H9 (cell line): Measurements from ENCODE around the gene PKN1. TPM values are rescaled to one million over a fixed set of nuclear protein-coding genes. Genes with fewer than 3 reads are reported as not detected.

Source experiments
- DNase-seq: peaks from one replicate; pipeline ENCODE4 v3.0.0-alpha.2; 2017
- H2AFZ ChIP-seq: one replicate; pipeline ENCODE4 v1.6.1; 2013; ENCODE audit warnings: mild to moderate bottlenecking, low read length, control low read depth, moderate library complexity
- H2AK5ac ChIP-seq: 2 replicates; pipeline ENCODE4 v1.6.1; 2013; ENCODE audit warnings: low read length, control low read depth, mixed read lengths; ENCODE audit not compliant: insufficient read length
- H2BK120ac ChIP-seq: one replicate; pipeline ENCODE4 v1.6.1; 2013; ENCODE audit warnings: low read depth, mild to moderate bottlenecking, low read length, control low read depth, inconsistent platforms; ENCODE audit not compliant: poor library complexity, severe bottlenecking
- H2BK12ac ChIP-seq: 2 replicates; pipeline ENCODE4 v1.6.1; 2013; ENCODE audit warnings: low read length, control low read depth, mixed read lengths, low read depth; ENCODE audit not compliant: insufficient read length
- H2BK15ac ChIP-seq: 2 replicates; pipeline ENCODE4 v1.6.1; 2013; ENCODE audit warnings: low read depth, low read length, control low read depth
- H2BK20ac ChIP-seq: one replicate; pipeline ENCODE4 v1.6.1; 2013; ENCODE audit warnings: low read depth, mild to moderate bottlenecking, low read length, control low read depth, inconsistent platforms; ENCODE audit not compliant: poor library complexity, severe bottlenecking
- H2BK5ac ChIP-seq: 2 replicates; pipeline ENCODE4 v1.6.1; 2013; ENCODE audit warnings: low read length, control low read depth, mixed read lengths; ENCODE audit not compliant: insufficient read length
- H3K14ac ChIP-seq: 2 replicates; pipeline ENCODE4 v1.6.1; 2013; ENCODE audit warnings: low read length, control low read depth; ENCODE audit not compliant: insufficient read depth
- H3K18ac ChIP-seq: 2 replicates; pipeline ENCODE4 v1.6.1; 2013; ENCODE audit warnings: low read depth, mild to moderate bottlenecking, mixed read lengths, low read length, control low read depth; ENCODE audit not compliant: insufficient read length
- H3K23ac ChIP-seq: 2 replicates; pipeline ENCODE4 v1.6.1; 2013; ENCODE audit warnings: low read length, control low read depth, mixed read lengths, low read depth; ENCODE audit not compliant: insufficient read length
- H3K23me2 ChIP-seq: 2 replicates; pipeline ENCODE4 v1.6.1; 2013; ENCODE audit warnings: low read depth, mild to moderate bottlenecking, mixed read lengths, low read length, control low read depth; ENCODE audit not compliant: insufficient read length, poor library complexity, severe bottlenecking
- H3K27ac ChIP-seq: 2 replicates; pipeline ENCODE4 v1.5.1; 2013; ENCODE audit warnings: low read length, control low read depth, mixed read lengths, low read depth; ENCODE audit not compliant: insufficient read length
- H3K27me3 ChIP-seq: 2 replicates; pipeline ENCODE4 v1.6.1; 2013; ENCODE audit warnings: low read length, control low read depth, inconsistent platforms; ENCODE audit not compliant: insufficient read depth
- H3K4ac ChIP-seq: 2 replicates; pipeline ENCODE4 v1.6.1; 2013; ENCODE audit warnings: low read depth, mild to moderate bottlenecking, control low read depth, inconsistent platforms, low read length, moderate library complexity
- H3K4me1 ChIP-seq: 2 replicates; pipeline ENCODE4 v1.6.1; 2013; ENCODE audit warnings: low read length, control low read depth, inconsistent platforms; ENCODE audit not compliant: insufficient read depth
- H3K4me2 ChIP-seq: 2 replicates; pipeline ENCODE4 v1.6.1; 2013; ENCODE audit warnings: low read length, control low read depth, mixed read lengths; ENCODE audit not compliant: insufficient read length, insufficient read depth
- H3K56ac ChIP-seq: 2 replicates; pipeline ENCODE4 v1.6.1; 2013; ENCODE audit warnings: low read depth, mild to moderate bottlenecking, mixed read lengths, low read length, control low read depth; ENCODE audit not compliant: insufficient read length
- H3K79me1 ChIP-seq: 2 replicates; pipeline ENCODE4 v1.6.1; 2013; ENCODE audit warnings: low read depth, mild to moderate bottlenecking, moderate library complexity, low read length, control low read depth, inconsistent platforms; ENCODE audit not compliant: insufficient read depth, poor library complexity, severe bottlenecking
- H3K79me2 ChIP-seq: 2 replicates; pipeline ENCODE4 v1.6.1; 2013; ENCODE audit warnings: low read length, control low read depth, inconsistent platforms; ENCODE audit not compliant: insufficient read depth
- H3K9ac ChIP-seq: 2 replicates; pipeline ENCODE4 v1.6.1; 2013; ENCODE audit warnings: low read length, control low read depth, mixed read lengths; ENCODE audit not compliant: insufficient read length; ENCODE audit errors: extremely low read depth
- H3K9me3 ChIP-seq: one replicate; pipeline ENCODE4 v1.6.1; 2013; ENCODE audit warnings: low read depth, low read length, inconsistent platforms; ENCODE audit not compliant: control insufficient read depth
- H3T11ph ChIP-seq: one replicate; pipeline ENCODE4 v1.6.1; 2013; ENCODE audit warnings: mild to moderate bottlenecking, low read length, control low read depth, inconsistent platforms
- H4K20me1 ChIP-seq: one replicate; pipeline ENCODE4 v1.6.1; 2013; ENCODE audit not compliant: control insufficient read depth, insufficient read length, insufficient read depth
- H4K5ac ChIP-seq: 2 replicates; pipeline ENCODE4 v1.6.1; 2013; ENCODE audit warnings: low read depth, mild to moderate bottlenecking, mixed read lengths, low read length, control low read depth; ENCODE audit not compliant: insufficient read length
- H4K8ac ChIP-seq: replicated peaks from 2 replicates; pipeline ENCODE4 v1.6.1; 2013; ENCODE audit warnings: low read length, control low read depth, mixed read lengths, low read depth; ENCODE audit not compliant: insufficient read length
- H4K91ac ChIP-seq: 2 replicates; pipeline ENCODE4 v1.6.1; 2013; ENCODE audit warnings: low read depth, mild to moderate bottlenecking, moderate library complexity, mixed read lengths, low read length, control low read depth; ENCODE audit not compliant: insufficient read length
- H3K27ac Mint-ChIP-seq, 3 experiments: 2 replicates in 2 of 3; 3 replicates in 1 of 3; pipeline ENCODE4 v1.8.0; 2020 to 2021; ENCODE audit warnings: mixed read lengths in 3 of 3, mild to moderate bottlenecking in 1 of 3, moderate library complexity in 1 of 3
- H3K27me3 Mint-ChIP-seq: 2 replicates; pipeline ENCODE4 v1.8.0; 2021; ENCODE audit warnings: low read depth, mild to moderate bottlenecking, moderate library complexity, mixed read lengths
- H3K36me3 Mint-ChIP-seq, 3 experiments: 2 replicates in 2 of 3; 3 replicates in 1 of 3; pipeline ENCODE4 v1.8.0; 2020 to 2021; ENCODE audit warnings: low read depth in 3 of 3, mixed read lengths in 3 of 3; ENCODE audit not compliant: insufficient read depth in 1 of 3
- H3K4me1 Mint-ChIP-seq, 2 experiments: 2 replicates each; pipeline ENCODE4 v1.8.0; 2020; ENCODE audit warnings: mixed read lengths in 2 of 2
- H3K4me3 Mint-ChIP-seq, 2 experiments: 2 replicates in 1 of 2; 3 replicates in 1 of 2; pipeline ENCODE4 v1.8.0; 2020 to 2021; ENCODE audit warnings: mild to moderate bottlenecking in 2 of 2, mixed read lengths in 2 of 2, moderate library complexity in 1 of 2
- H3K9me3 Mint-ChIP-seq, 2 experiments: 2 replicates in 1 of 2; 3 replicates in 1 of 2; pipeline ENCODE4 v1.8.0; 2020; ENCODE audit warnings: mild to moderate bottlenecking in 2 of 2, mixed read lengths in 2 of 2, moderate library complexity in 1 of 2
- WGBS: extraction: QIAGEN DNeasy Blood & Tissue Kit; methylation state at CpG from one replicate; pipeline ENCODE4 v1.1.7; 2013; ENCODE audit warnings: missing lambda C conversion rate, low lambda C conversion rate, mixed read lengths; ENCODE audit not compliant: insufficient read length; ENCODE audit errors: extremely low coverage; 5-methylcytosine and 5-hydroxymethylcytosine counted together
- total RNA-seq: library from RNA; stranded (reverse); gene quantifications from 2 replicates; pipeline ENCODE4 v1.2.1, GENCODE V29; 2021
- TF ChIP-seq, protein P1 (sequence below): fragments of 200-600 bp; sonication (generic); conservative IDR thresholded peaks from 3 replicates; pipeline ENCODE4 v1.8.0; 2021; ENCODE audit warnings: antibody characterized with exemption, mild to moderate bottlenecking

Gene PKN1
- total RNA-seq, 1 experiment from 2014 or later: 159 TPM

DNA sequence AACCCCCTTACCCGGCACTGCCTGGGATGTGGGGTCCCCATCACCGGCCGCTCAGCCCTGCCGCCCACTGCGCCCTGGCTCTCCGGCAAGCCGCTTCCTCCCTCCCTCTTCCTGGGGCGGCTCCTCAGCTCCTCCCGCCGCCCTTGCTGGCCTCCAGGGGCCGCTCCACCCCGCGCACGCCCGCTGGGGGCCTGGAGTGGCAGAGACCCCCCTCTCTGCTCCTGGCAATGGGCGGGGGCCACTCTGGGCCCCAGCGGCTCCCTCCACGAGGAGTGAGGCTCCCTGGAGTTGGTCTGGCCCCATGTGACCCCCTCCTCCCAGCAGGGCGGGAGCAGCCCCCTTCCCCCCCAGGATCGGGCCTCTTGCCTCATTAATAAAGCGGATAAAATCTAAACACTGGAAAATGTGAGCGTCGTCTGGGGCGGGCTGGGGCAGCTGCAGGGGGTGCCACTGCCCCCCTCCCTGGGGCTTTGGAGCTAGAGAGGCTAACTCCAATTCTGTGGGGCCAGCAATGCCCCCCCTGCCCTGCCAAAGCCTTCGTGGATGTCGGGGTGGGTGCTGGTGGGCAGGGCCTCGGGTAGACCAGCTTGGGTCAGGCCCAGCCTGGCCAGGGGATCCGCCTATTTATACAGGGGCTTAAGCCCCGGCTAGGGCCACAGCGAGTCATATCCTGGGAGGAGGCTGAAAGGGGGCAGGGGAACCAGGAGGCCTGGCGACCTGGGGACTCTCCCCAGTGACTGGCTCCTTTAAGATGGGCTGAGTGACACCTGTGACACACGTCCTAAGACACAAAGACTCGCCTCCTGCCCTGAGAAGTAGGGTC, 42.4 kb downstream of the PKN1 start, which contains the start of gene PTGER1:
TSS of gene PTGER1 (minus strand) at position 104 of the 823 bp plus-strand sequence. CDS start 1,034 bp downstream, outside the sequence.
- Histone ChIP-seq H3K23ac (no peak within 1 kb of the TSS), H2BK12ac (no peak within 1 kb of the TSS), H3K79me2 (no peaks in the 10 kb centered on the region), H3K79me1 (no peaks in the 10 kb centered on the region), H3T11ph (no peak within 1 kb of the TSS), H3K4me2 (no peak within 1 kb of the TSS), H2AK5ac (no peak within 1 kb of the TSS), H2BK15ac (peak within 1 kb of the TSS; percentile 55; the same call in 1 of the 2 replicates), H3K9me3 (no peaks in the 10 kb centered on the region), H3K4ac (no peak within 1 kb of the TSS), H3K56ac (no peak within 1 kb of the TSS), H3K14ac (no peak within 1 kb of the TSS; the same call in 1 of the 2 replicates), H2BK5ac (no peak within 1 kb of the TSS), H3K4me1 (no peaks in the 10 kb centered on the region; the same call in 1 of the 2 replicates), H2AFZ (no peak within 1 kb of the TSS), H2BK120ac (no peak within 1 kb of the TSS), H3K9ac (no peak within 1 kb of the TSS), H4K20me1 (no peaks in the 10 kb centered on the region), H2BK20ac (no peak within 1 kb of the TSS), H3K27me3 (no peaks in the 10 kb centered on the region), H3K18ac (peak within 1 kb of the TSS; percentile 21), H4K8ac (no peak within 1 kb of the TSS), H4K5ac (no peak within 1 kb of the TSS), H3K27ac (no peak within 1 kb of the TSS), H3K23me2 (peaks cover 7% of the 10 kb centered on the region), H4K91ac (no peak within 1 kb of the TSS)
- H3K9me3 Mint-ChIP-seq: no peaks in the 10 kb centered on the region; a peak in 1 of 5 replicates
- peaks cover 20 to 39% of the 10 kb centered on the region in 2 experiments for H3K4me1 Mint-ChIP-seq
- H3K36me3 Mint-ChIP-seq: peaks cover 6 to 27% (median 12%) of the 10 kb centered on the region in 3 experiments; a peak in 6 of 7 replicates
- peaks cover 2% of the 10 kb centered on the region; the same call in 1 of the 2 replicates for H3K27me3 Mint-ChIP-seq
- TF ChIP-seq, protein P1, sequence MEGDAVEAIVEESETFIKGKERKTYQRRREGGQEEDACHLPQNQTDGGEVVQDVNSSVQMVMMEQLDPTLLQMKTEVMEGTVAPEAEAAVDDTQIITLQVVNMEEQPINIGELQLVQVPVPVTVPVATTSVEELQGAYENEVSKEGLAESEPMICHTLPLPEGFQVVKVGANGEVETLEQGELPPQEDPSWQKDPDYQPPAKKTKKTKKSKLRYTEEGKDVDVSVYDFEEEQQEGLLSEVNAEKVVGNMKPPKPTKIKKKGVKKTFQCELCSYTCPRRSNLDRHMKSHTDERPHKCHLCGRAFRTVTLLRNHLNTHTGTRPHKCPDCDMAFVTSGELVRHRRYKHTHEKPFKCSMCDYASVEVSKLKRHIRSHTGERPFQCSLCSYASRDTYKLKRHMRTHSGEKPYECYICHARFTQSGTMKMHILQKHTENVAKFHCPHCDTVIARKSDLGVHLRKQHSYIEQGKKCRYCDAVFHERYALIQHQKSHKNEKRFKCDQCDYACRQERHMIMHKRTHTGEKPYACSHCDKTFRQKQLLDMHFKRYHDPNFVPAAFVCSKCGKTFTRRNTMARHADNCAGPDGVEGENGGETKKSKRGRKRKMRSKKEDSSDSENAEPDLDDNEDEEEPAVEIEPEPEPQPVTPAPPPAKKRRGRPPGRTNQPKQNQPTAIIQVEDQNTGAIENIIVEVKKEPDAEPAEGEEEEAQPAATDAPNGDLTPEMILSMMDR: peak; percentile 64
- DNase-seq: peak; percentile 69
- peak within 1 kb of the TSS in 2 of 3 experiments; percentile 86 to 88; a peak in 4 of 7 replicates for H3K27ac Mint-ChIP-seq
- H3K4me3 Mint-ChIP-seq: no peak within 1 kb of the TSS; a peak in 3 of 5 replicates
- WGBS: no CpG with 5 or more reads among the region's 33 CpGs
